Effector CD4-positive, alpha-beta T cell (primary cell): ENCODE data around the gene MPC1.
"Not testable (repeated sequence)": the region's sequence is repeated elsewhere in the genome, so short reads cannot be mapped to it uniquely, and the experiment has no call there.

Experiments
- DNase-seq: peaks from one replicate; pipeline ENCODE4 v3.0.0-alpha.2; 2020

Gene MPC1

GRCh38 chr6:166405386-166405785, 22.6 kb upstream of the MPC1 start:
- no peak for DNase-seq

- DNase-seq, result no peak
Measured at GRCh38 chr6:166402582-166403277, 20.0 kb upstream of the MPC1 start.

DNA sequence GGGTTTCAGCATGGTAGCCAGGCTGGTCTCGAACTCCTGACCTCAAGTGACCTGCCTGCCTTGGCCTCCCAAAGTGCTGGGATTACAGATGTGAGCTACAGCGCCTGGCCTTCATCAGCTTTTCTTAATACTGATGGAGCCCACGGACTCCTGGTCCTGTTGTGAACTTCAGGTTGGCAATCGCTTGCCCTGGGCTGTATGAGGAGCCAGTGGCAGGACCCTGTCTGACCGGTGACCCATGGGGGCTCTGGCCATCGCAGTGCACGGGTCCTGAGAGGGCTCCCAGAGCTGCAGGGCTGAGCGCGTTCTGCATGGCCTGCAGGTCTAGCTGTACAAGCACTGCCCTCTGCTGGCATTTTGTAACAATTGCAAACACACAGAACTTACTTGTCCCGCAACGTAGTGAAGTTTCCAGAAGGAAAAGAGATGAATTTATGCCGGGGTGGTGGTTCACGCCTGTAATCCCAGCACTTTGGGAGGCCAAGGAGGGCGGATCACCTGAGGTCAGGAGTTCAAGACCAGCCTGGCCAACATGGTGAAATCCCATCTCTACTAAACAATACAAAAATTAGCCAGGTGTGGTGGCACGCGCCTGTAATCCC, 18.0 kb upstream of the MPC1 start:
- peak; percentile 48 for DNase-seq

GRCh38 chr6:166400181-166400580, 17.4 kb upstream of the MPC1 start:
- no peak for DNase-seq

DNA sequence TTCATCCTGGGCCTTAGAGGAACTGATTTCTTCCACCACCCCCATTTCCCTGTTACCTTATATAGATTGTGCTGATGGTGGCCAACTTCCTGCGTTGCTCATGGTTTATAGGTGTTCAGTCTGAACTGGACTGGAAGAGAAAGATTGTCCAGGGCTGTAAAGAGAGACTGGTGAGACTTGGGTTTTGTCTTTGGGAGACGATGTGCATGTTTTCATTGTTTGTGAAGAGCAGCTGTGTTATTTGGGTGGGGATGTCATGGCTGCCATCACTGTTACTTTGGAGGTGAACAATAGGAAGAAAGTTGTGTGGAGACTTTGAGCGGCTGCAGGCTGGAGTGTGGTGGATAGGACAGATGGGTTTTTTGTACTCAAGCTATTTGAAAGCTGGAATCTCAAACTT, 15.6 kb upstream of the MPC1 start:
- no peak for DNase-seq

GRCh38 chr6:166397849-166398248, 15.1 kb upstream of the MPC1 start:
- DNase-seq, result no peak

DNA sequence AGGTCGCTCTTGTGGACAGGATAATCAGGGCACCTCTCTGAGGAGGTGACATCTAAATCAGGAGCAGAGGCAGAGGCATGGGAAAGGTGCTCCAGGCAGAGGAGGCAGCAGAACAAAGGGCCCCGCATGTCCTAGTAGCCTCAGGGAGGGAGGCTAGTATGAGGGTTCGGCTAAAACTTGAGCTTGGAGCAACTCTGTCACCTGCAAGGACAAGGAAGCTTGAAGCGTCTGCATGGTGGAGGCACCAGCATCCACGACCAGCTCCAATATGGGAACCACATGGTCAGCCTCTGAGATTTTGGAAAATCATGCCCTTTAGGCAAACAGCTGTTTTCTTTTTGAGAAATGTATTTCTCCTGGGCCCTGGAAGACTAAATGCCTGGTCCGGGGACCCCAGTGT, 13.0 kb upstream of the MPC1 start:
- no peak for DNase-seq

DNA sequence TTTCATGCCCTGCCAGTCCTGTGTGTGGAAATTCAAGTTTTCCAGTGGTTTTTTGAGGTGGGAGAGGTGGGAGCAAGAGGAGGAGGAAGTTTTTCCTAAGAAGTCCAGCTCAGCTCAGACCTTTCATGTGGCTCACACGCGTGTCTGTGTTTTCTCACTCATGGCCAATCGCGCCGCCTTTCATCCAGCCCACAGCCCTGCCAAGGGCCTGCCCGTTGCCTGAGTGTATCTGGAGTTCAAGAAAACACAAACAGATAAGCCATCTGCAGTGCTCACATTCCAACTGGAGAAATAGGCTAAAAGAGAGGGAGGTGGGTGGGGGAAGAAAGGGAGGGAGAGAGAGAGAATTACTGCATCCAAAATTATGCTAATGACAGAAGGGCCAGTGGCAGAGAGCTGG, 12.6 kb upstream of the MPC1 start:
- DNase-seq, result no peak

- DNase-seq, result no peak
Measured at GRCh38 chr6:166394036-166394892, 11.5 kb upstream of the MPC1 start.

- DNase-seq, result no peak
Measured at GRCh38 chr6:166393535-166393823, 10.7 kb upstream of the MPC1 start.

DNA sequence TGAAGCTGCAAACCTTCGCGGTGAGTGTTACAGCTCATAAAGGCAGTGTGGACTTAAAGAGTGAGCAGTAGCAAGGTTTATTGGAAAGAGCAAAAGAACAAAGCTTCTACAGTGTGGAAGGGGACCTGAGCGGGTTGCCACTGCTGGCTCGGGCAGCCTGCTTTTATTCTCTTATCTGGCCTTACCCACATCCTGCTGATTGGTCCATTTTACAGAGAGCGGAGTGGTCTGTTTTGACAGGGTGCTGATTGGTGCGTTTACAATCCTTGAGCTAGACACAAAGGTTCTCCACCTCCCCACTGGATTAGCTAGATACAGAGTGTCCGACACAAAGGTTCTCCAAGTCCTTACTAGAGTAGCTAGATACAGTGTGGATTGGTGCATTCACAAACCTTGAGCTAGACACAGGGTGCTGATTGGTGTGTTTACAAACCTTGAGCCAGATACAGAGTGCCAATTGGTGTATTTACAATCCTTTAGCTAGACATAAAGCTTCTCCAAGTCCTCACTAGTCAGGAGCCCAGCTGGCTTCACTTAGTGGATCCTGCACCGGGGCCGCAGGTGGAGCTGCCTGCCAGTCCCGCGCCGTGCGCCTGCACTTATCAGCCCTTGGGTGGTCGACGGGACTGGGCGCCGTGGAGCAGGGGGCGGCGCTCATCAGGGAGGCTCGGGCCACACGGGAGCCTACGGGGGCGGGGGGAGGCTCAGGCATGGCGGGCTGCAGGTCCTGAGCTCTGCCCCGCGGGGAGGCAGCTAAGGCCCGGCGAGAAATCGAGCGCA, 10.2 kb upstream of the MPC1 start:
- DNase-seq, result not testable (repeated sequence)

DNA sequence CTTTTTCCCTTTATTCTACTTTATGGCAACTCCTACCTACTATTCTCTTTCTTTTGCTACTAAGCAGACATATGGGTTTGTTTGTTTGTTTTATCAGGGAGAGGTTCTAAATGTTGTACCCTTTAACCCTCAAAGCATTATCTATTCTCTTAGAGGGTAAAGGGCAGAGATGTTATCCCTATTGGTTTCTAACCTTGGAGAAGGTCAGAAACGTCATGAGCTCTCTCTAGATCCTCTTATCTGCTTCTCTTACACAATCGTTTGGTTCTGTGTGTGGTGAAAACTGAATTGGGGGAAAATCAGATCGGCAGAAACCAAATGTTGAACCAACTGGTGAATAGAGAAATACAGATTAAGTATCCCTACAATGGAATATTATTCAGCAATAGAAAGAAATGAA, 6.4 kb upstream of the MPC1 start:
- no peak for DNase-seq

DNA sequence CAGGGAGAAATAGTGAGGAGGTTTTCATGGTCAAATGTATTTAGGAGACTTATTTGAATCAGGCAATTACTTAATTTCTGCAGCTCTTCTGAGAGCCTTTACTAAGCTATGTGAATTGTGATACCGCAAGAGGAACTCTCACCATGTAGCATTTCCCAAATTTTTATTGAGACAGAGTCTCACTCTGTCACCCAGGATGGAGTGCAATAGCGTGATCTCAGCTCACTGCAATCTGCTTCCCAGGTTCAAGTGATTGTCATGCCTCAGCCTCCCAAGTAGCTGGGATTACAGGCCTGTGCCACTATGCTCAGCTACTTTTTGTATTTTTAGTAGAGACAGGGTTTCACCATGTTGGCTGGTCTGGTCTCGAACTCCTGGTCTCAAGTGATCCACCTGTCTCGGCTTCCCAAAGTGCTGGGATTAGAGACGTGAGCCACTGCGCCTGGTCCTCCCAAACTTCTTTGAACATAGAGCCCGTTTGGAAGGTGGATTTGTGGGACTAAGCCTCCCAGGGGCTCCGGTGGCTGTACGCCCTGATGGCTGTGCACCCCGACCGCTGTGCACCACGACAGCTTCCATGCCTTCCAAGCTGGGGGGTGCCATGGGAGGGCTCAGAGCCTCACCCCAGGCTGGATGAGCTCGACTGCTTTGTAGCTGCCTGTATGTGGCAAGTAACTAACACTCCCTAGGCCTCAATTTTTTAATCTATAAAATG, 5.7 kb upstream of the MPC1 start:
- no peak for DNase-seq

DNA sequence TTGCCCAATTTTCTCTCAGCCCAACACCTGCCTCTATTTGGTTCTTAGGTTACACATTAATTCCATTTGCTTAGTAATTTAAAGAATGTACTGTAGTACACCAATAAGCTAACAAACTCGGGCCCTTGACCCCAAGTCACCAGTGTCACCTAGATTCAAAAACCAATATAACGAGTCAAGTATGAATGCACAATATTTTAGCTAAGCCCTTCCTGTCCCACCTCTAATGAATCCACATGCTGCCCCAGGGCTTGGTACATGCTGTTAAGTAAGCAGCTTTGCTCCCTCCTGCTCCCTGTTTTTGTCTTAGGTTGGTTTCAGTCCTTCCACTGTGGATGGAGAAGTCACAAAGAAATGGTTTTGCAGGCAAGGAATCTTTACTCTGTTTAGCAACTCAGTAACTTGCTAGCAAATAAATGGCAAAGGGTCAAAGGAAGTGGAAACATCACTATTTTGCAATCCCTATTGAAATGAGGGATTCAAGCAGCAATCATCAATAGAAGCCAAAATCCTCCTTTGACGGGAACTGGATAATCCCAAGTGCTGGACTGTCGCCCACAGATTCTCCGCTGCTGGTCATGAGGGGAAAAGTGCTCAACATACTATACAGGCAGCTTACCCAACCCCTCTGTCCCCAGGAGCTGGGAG, 5.0 kb upstream of the MPC1 start:
- no peak for DNase-seq

DNA sequence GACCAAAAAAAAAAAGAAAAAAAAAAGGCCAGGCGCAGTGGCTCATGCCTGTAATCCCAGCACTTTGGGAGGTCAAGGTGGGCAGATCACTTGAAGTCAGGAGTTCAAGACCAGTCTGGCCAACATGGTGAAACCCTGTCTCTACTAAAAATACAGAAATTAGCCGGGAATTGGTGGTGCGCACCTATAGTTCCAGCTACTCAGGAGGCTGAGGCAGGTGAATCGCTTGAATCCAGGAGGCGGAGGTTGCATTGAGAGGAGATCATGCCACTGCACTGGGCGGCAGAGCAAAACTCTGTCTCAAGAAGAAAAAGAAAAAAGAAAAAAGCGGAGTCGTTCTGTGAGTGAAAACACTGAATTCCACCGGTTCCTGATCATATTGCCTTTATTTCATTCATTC, 4.4 kb upstream of the MPC1 start:
- not testable (repeated sequence) for DNase-seq

- no peak for DNase-seq
Measured at GRCh38 chr6:166386111-166386510, 3.4 kb upstream of the MPC1 start.

- DNase-seq, result peak; percentile 14
Measured at GRCh38 chr6:166383802-166384363, 1.1 kb upstream of the MPC1 start.

DNA sequence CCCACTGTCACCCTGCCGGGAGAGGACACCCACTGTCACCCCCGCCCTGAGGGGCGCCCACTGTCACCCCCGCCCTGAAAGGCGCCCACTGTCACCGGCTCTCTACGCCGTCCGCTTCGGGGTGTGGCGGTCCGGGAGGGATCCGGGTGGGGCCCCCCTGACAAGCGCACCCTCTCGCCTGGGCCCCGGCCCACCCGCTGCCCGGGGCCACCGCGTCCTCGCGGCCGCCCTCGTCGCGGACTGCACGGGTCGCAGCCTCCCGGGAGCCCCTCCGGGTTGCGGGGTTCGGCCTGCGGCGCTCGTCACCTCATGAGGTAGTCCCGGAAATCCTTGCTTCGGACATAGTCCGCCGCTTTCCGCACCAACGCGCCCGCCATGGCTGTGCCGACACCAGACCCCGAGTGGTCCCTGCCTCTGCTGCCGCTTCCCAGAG, 224 bp downstream of the MPC1 start:
- no peak for DNase-seq

DNA sequence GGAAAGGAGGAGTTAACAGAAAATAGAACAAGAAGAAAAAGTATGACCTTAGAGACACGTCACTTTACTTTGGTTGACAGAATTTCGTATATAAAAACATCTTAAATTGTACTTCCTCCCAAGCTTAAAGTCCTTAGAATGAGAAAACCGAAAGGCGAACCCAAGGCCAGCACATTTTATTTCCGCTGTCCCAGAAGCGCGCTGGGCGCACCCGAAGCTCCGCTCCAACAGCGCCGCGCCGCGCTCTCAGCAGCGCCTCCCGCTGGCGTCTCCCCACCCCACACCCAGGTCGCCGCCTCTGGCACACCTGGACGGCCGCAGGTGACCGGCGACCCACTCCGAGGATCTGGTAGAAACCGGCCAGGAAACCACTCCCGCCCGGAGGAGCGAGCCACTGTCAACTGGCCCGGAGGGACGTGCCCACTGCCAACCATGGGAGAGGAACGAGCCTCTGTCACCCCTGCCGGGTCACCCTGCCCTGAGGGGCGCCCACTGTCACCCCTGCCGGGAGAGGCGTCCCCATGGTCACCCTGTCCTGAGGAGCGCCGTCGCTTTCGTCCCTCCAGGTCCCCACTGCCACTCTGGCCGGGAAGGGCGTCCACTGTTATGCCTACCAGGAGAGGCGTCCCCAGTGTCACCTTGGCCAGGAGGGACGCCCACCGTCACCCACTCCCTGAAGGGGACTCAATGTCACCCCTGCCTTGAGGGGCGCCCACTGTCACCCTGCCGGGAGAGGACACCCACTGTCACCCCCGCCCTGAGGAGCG, 824 bp downstream of the MPC1 start:
- peak; percentile 47 for DNase-seq

DNA sequence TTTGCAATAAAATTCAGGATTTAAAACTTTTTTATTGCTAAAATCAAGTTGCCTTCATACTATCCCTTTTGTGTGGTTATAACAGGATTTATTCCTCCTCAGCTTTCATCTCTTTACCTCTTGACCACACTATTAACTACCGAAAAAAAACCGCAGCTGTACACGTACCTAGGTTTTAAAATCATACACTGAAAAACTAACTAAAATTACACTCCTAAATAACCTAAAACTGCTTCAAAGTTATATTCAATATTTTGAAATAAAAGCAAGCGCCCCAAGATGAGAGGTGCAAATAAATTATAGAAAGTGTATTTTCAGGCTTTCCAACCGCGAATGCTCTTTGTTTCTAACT, 1.4 kb downstream of the MPC1 start:
- DNase-seq, result no peak

DNA sequence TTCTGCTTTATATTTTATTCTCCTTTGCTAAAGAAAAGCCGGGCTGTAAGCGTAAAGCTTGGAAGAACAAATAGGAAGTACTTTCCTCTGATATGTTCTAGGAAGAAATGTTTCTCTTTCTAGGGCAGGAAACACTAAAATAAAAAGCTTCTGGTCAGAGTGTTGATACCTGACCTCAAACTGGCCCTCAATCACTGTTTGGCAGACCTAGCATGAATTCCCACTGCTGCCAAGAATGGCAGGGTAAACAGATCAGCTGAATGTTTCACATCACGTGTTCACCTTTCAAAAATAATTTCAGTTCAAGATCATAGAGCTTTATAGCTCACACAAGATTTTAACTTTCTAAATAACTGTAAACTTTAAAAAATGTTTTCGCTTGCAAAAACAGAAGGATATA, 2.9 kb downstream of the MPC1 start:
- DNase-seq, result no peak
